HCT116 (cell line): Measurements from ENCODE around the gene PPP1R14C. TPM values are rescaled to one million over a fixed set of nuclear protein-coding genes. Genes with fewer than 3 reads are reported as not detected.

Source experiments
- ATAC-seq: fragments of 200-7000 bp; cut with Tn5 transposase; 2 replicates; pipeline ENCODE4 v1.9.1; 2020; ENCODE audit warnings: mild to moderate bottlenecking, moderate library complexity
- BruUV-seq: library from RNA; stranded (reverse); fragments of 400-500 nt; replicated peaks from 2 replicates; lab custom pipeline; 2021; lab: Mats Ljungman, UMichigan
- CTCF ChIA-PET: fragments of 300-600 bp; sonication (Branson Sonifier 250); formaldehyde crosslinking; loops from one replicate; lab custom pipeline; 2021; ENCODE audit warnings: antibody characterized with exemption; lab: Charles Lee
- POLR2A ChIA-PET: fragments of 300-600, 350-600 bp; sonication (Branson Sonifier 250); formaldehyde crosslinking; loops from one replicate; lab custom pipeline; 2021; ENCODE audit warnings: antibody characterized with exemption; lab: Charles Lee
- RAD21 ChIA-PET, 2 experiments: fragments of 300-600 bp; sonication (Branson Sonifier 250); formaldehyde crosslinking; loops; one replicate each; lab custom pipeline; 2023; ENCODE audit warnings: low total read pairs in 2 of 2; ENCODE audit not compliant: uncharacterized antibody in 2 of 2, unreplicated experiment in 2 of 2, low non-redundant PET in 1 of 2; lab: Charles Lee
- DNase-seq: peaks from one replicate; pipeline ENCODE4 v3.0.0-alpha.2; 2010; ENCODE audit warnings: low read depth, low spot score
- H2AFZ ChIP-seq: fragments of 200-600 bp; shearing (Covaris generic), sonication (generic); 2 replicates; pipeline ENCODE4 v1.6.1; 2017; ENCODE audit warnings: low read depth, mixed run types, mixed read lengths, antibody characterized with exemption, low read length; ENCODE audit not compliant: poor library complexity, severe bottlenecking
- H3K27ac ChIP-seq: 2 replicates; pipeline ENCODE4 v1.5.1; 2012; ENCODE audit warnings: low read depth, low read length
- H3K27me3 ChIP-seq: fragments of 200-600 bp; sonication (generic); 2 replicates; pipeline ENCODE4 v1.6.1; 2016; ENCODE audit warnings: mixed run types, low read length, mixed read lengths; ENCODE audit not compliant: insufficient read depth
- H3K36me3 ChIP-seq, 2 experiments: fragments of 200-500 bp in 1 of 2; fragments of 200-600 bp in 1 of 2; sonication (Bioruptor generic) in 1 of 2; sonication (generic) in 1 of 2; 2 replicates each; pipeline versions ENCODE4 v1.5.1 to v1.6.1; 2014 to 2016; ENCODE audit warnings: low read length in 2 of 2, inconsistent platforms in 1 of 2, mixed read lengths in 1 of 2, mixed run types in 1 of 2; ENCODE audit not compliant: insufficient read depth in 2 of 2, control insufficient read depth in 1 of 2
- H3K4me1 ChIP-seq, 2 experiments: fragments of 200-600 bp in 1 of 2; sonication (generic) in 1 of 2; 2 replicates each; pipeline versions ENCODE4 v1.5.1 to v1.6.1; 2012 to 2017; ENCODE audit warnings: low read length in 2 of 2, inconsistent platforms in 1 of 2, mild to moderate bottlenecking in 1 of 2, mixed read lengths in 1 of 2, mixed run types in 1 of 2, moderate library complexity in 1 of 2; ENCODE audit not compliant: insufficient read depth in 2 of 2, control insufficient read depth in 1 of 2
- H3K4me2 ChIP-seq: fragments of 200-600 bp; sonication (generic); 2 replicates; pipeline ENCODE4 v1.6.1; 2017; ENCODE audit warnings: mixed run types, low read length, mixed read lengths
- H3K4me3 ChIP-seq, 2 experiments: fragments of 200-600 bp in 1 of 2; sonication (generic) in 1 of 2; replicated peaks in 1 of 2; 2 replicates each; pipeline ENCODE4 v1.5.1; 2011 to 2016; ENCODE audit warnings: low read length in 2 of 2, control low read depth in 1 of 2, low read depth in 1 of 2, mild to moderate bottlenecking in 1 of 2, mixed read lengths in 1 of 2, mixed run types in 1 of 2
- H3K79me2 ChIP-seq: fragments of 200-600 bp; sonication (generic); 2 replicates; pipeline ENCODE4 v1.6.1; 2017; ENCODE audit warnings: mild to moderate bottlenecking, mixed run types, low read length, moderate library complexity, mixed read lengths; ENCODE audit not compliant: insufficient read depth
- H3K9ac ChIP-seq: fragments of 200-600 bp; sonication (generic); 2 replicates; pipeline ENCODE4 v1.6.1; 2016; ENCODE audit warnings: low read length, mixed read lengths
- H3K9me2 ChIP-seq: fragments of 200-600 bp; sonication (generic), shearing (Covaris generic); 2 replicates; pipeline ENCODE4 v1.6.1; 2017; ENCODE audit warnings: mixed run types, mild to moderate bottlenecking, moderate library complexity; ENCODE audit not compliant: insufficient read depth
- H3K9me3 ChIP-seq, 2 experiments: fragments of 200-500 bp in 1 of 2; fragments of 200-600 bp in 1 of 2; sonication (Bioruptor generic) in 1 of 2; sonication (generic) in 1 of 2; 2 replicates each; pipeline ENCODE4 v1.6.1; 2014 to 2017; ENCODE audit warnings: low read length in 2 of 2, mixed read lengths in 2 of 2, inconsistent platforms in 1 of 2, low read depth in 1 of 2, mild to moderate bottlenecking in 1 of 2, mixed run types in 1 of 2, moderate library complexity in 1 of 2; ENCODE audit not compliant: control insufficient read depth in 1 of 2, insufficient read depth in 1 of 2
- H4K20me1 ChIP-seq: fragments of 200-600 bp; sonication (generic), shearing (Covaris generic); 2 replicates; pipeline ENCODE4 v1.6.1; 2017; ENCODE audit warnings: mixed run types, mild to moderate bottlenecking, moderate library complexity; ENCODE audit not compliant: insufficient read depth
- ELF1 ChIP-seq: IDR thresholded peaks from 2 replicates; pipeline ENCODE4 v1.6.1; 2012; ENCODE audit warnings: low read depth, borderline replicate concordance
- EZH2phosphoT487 ChIP-seq: fragments of 200-600 bp; IDR thresholded peaks from 2 replicates; pipeline ENCODE4 v1.6.1; 2018; ENCODE audit warnings: antibody characterized with exemption, borderline replicate concordance
- FOSL1 ChIP-seq: IDR thresholded peaks from 2 replicates; pipeline ENCODE4 v1.6.1; 2012; ENCODE audit warnings: low read depth
- MAX ChIP-seq: IDR thresholded peaks from 2 replicates; pipeline ENCODE4 v1.6.1; 2012
- intact Hi-C: fragments of 100-400 bp; cut with micrococcal nuclease; formaldehyde crosslinking; loops from 2 replicates; pipeline ENCODE4 v1.10.0; 2022
- total RNA-seq: library from RNA; stranded (reverse); gene quantifications from one replicate; pipeline ENCODE4 v1.2.1, GENCODE V29; 2021; ENCODE audit not compliant: unreplicated experiment

PPP1R14C gene
- total RNA-seq, 1 experiment from 2014 or later, result 7.8 TPM

- Histone ChIP-seq H3K4me1 (peaks cover 22 to 52% of the 10 kb centered on the region in 2 experiments), H3K27ac (no peak overlapping the region), H3K9me2 (no peaks in the 10 kb centered on the region), H3K27me3 (no peaks in the 10 kb centered on the region), H3K9me3 (no peaks in the 10 kb centered on the region), H3K9ac (no peak overlapping the region), H4K20me1 (no peaks in the 10 kb centered on the region), H2AFZ (no peak overlapping the region), H3K36me3 (no peaks in the 10 kb centered on the region), H3K79me2 (no peaks in the 10 kb centered on the region), H3K4me2 (no peak overlapping the region), H3K4me3 (no peak overlapping the region)
- ATAC-seq (no peak), DNase-seq (no peak)
- intact Hi-C loops, result no loop called here
- RAD21 ChIA-PET, result no interaction called here
- no peak for TF ChIP-seq FOSL1
- no peak for TF ChIP-seq ELF1
- TF ChIP-seq EZH2phosphoT487, result no peak
- no peak for TF ChIP-seq MAX
- POLR2A ChIA-PET, result no interaction called here
- CTCF ChIA-PET, result no interaction called here
- no TSS peak for BruUV-seq
Observed at GRCh38 chr6:150254770-150255169, 111.9 kb downstream of the PPP1R14C start.

GRCh38 chr6:150255840-150256239 lies 113.0 kb downstream of the PPP1R14C start:
- DNase-seq (no peak), ATAC-seq (no peak)
- no peak overlapping the region for H3K9ac ChIP-seq
- H3K4me3 ChIP-seq, result no peak overlapping the region
- ChIA-PET POLR2A (interaction anchor here (1.6 kb wide), 1 partner anchor 12 kb away, joined by 4 read pairs; no protein-coding TSS in a partner anchor), RAD21 (no interaction called here), CTCF (no interaction called here)
- no peak for TF ChIP-seq EZH2phosphoT487
- peak overlapping the region; percentile 15; the same call in 1 of the 2 replicates for H3K4me2 ChIP-seq
- intact Hi-C loops, result no loop called here
- no peaks in the 10 kb centered on the region for H3K9me2 ChIP-seq
- BruUV-seq, result no TSS peak
- no peak overlapping the region for H3K27ac ChIP-seq
- H3K27me3 ChIP-seq, result no peaks in the 10 kb centered on the region
- no peaks in the 10 kb centered on the region for H3K9me3 ChIP-seq
- no peaks in the 10 kb centered on the region for H4K20me1 ChIP-seq
- H3K79me2 ChIP-seq, result no peaks in the 10 kb centered on the region
- H3K4me1 ChIP-seq, result peaks cover 17 to 46% of the 10 kb centered on the region in 2 experiments
- no peak overlapping the region for H2AFZ ChIP-seq
- H3K36me3 ChIP-seq, result no peaks in the 10 kb centered on the region
